Loucy (cell line): Measurements from ENCODE around the gene PDLIM4.

Source experiments
- H2AFZ ChIP-seq: fragments of 200-600 bp; sonication (generic); 2 replicates; pipeline ENCODE4 v1.6.0; 2016; ENCODE audit warnings: antibody characterized with exemption, mild to moderate bottlenecking, low read length, moderate library complexity
- H3F3A ChIP-seq: fragments of 200-600 bp; 2 replicates; pipeline ENCODE4 v1.6.0; 2016; ENCODE audit warnings: antibody characterized with exemption, low read depth, mild to moderate bottlenecking
- H3K27me3 ChIP-seq: fragments of 200-600 bp; sonication (generic); 2 replicates; pipeline ENCODE4 v1.6.1; 2014; ENCODE audit warnings: low read length, mild to moderate bottlenecking; ENCODE audit not compliant: insufficient read depth, poor library complexity, severe bottlenecking
- H3K36me3 ChIP-seq: fragments of 200-600 bp; sonication (generic); 2 replicates; pipeline ENCODE4 v1.6.1; 2016; ENCODE audit warnings: low read length; ENCODE audit not compliant: insufficient read depth
- H3K4me1 ChIP-seq: fragments of 200-600 bp; sonication (generic); 2 replicates; pipeline ENCODE4 v1.5.1; 2014; ENCODE audit warnings: low read length, mild to moderate bottlenecking; ENCODE audit not compliant: insufficient read depth, poor library complexity, severe bottlenecking
- H3K4me2 ChIP-seq: fragments of 200-600 bp; sonication (generic); 2 replicates; pipeline ENCODE4 v1.6.0; 2014; ENCODE audit warnings: antibody characterized with exemption, low read length, low read depth, mild to moderate bottlenecking; ENCODE audit not compliant: poor library complexity, severe bottlenecking
- H3K4me3 ChIP-seq: fragments of 200-600 bp; sonication (generic); 2 replicates; pipeline ENCODE4 v1.5.1; 2014; ENCODE audit warnings: low read length, mild to moderate bottlenecking, mixed read lengths; ENCODE audit not compliant: poor library complexity, severe bottlenecking
- H3K79me2 ChIP-seq: fragments of 200-600 bp; sonication (generic); 2 replicates; pipeline ENCODE4 v1.6.1; 2014; ENCODE audit warnings: low read length; ENCODE audit not compliant: insufficient read depth
- H3K9ac ChIP-seq: fragments of 200-600 bp; sonication (generic); 2 replicates; pipeline ENCODE4 v1.6.0; 2014; ENCODE audit warnings: mild to moderate bottlenecking, low read depth, low read length, moderate library complexity; ENCODE audit not compliant: poor library complexity, severe bottlenecking
- H3K9me2 ChIP-seq: fragments of 200-600 bp; sonication (generic); replicated peaks from 2 replicates; pipeline ENCODE4 v1.6.1; 2016; ENCODE audit warnings: low read depth, low read length, mixed read lengths
- H3K9me3 ChIP-seq: fragments of 200-600 bp; sonication (generic); 2 replicates; pipeline ENCODE4 v1.6.1; 2014; ENCODE audit warnings: mild to moderate bottlenecking, antibody characterized with exemption, low read length, low read depth; ENCODE audit not compliant: insufficient read depth
- H4K20me1 ChIP-seq: fragments of 200-600 bp; sonication (generic); 2 replicates; pipeline ENCODE4 v1.6.0; 2014; ENCODE audit warnings: antibody characterized with exemption, low read length, mild to moderate bottlenecking; ENCODE audit not compliant: insufficient read depth, poor library complexity, severe bottlenecking
- EZH2phosphoT487 ChIP-seq: fragments of 200-600 bp; IDR thresholded peaks from 2 replicates; pipeline ENCODE4 v1.6.1; 2018; ENCODE audit warnings: antibody characterized with exemption, mild to moderate bottlenecking, moderate library complexity, borderline replicate concordance
- TF ChIP-seq, protein P1 (sequence below): fragments of 200-600 bp; sonication (generic); conservative IDR thresholded peaks from 2 replicates; pipeline ENCODE4 v1.5.1; 2014; ENCODE audit warnings: mild to moderate bottlenecking, antibody characterized with exemption, low read length

PDLIM4 gene

DNA sequence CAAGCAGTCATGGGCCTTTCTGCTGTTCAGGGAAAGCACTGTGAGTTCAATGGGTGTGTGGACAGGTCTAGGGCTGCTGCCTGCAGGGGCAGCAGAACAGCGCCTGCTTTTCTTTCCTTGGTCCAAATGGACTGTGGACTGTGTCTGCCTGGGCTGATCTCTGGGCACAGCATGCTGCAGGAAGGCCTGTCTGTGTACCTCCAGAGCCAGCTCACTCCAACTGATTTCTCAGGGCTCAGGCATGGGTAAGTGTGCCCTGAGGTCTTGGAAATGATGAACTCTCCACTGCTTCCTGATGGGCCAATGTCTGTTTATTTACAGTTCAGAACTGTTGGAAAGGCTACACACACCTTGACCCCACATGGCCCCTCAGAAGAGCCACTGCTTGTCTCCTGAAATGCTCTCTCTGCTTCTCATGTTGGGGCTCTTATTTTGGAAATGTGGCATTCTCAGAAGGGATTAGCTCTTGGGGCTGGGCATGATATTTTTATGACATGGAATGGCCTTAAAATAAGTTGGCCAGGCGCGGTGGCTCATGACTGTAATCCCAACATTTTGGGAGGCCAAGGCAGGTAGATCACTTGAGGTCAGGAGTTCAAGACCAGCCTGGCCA lies 63.7 kb downstream of the PDLIM4 start:
- Histone ChIP-seq H3K4me1 (no peaks in the 10 kb centered on the region), H3K9ac (no peak overlapping the region), H3K27me3 (no peaks in the 10 kb centered on the region), H3F3A (no peaks in the 10 kb centered on the region), H3K9me3 (no peaks in the 10 kb centered on the region), H3K79me2 (no peaks in the 10 kb centered on the region), H3K4me3 (no peak overlapping the region), H3K36me3 (no peaks in the 10 kb centered on the region), H2AFZ (no peak overlapping the region), H3K9me2 (no peaks in the 10 kb centered on the region), H3K4me2 (no peak overlapping the region), H4K20me1 (no peaks in the 10 kb centered on the region)
- TF ChIP-seq, protein P1, sequence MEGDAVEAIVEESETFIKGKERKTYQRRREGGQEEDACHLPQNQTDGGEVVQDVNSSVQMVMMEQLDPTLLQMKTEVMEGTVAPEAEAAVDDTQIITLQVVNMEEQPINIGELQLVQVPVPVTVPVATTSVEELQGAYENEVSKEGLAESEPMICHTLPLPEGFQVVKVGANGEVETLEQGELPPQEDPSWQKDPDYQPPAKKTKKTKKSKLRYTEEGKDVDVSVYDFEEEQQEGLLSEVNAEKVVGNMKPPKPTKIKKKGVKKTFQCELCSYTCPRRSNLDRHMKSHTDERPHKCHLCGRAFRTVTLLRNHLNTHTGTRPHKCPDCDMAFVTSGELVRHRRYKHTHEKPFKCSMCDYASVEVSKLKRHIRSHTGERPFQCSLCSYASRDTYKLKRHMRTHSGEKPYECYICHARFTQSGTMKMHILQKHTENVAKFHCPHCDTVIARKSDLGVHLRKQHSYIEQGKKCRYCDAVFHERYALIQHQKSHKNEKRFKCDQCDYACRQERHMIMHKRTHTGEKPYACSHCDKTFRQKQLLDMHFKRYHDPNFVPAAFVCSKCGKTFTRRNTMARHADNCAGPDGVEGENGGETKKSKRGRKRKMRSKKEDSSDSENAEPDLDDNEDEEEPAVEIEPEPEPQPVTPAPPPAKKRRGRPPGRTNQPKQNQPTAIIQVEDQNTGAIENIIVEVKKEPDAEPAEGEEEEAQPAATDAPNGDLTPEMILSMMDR = no peak
- TF ChIP-seq EZH2phosphoT487 = no peak

DNA sequence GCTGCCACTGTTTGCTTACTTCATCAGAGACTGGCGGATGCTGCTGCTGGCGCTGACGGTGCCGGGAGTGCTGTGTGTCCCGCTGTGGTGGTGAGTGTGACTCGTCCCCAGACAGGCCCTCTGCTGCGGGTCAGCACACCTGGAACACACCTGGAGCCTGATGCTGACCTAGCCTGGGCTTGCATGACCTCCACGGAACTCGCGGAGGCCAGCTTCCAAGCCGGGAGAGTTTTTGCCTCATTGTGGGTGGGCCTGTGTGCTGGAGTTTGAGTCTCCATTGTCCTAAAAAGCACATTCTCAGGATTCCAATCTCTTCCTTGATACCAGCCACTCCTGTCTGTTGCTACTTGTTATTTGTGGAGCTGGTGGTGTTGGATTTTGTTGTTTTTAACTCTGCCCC lies 64.8 kb downstream of the PDLIM4 start:
- Histone ChIP-seq H4K20me1 (no peaks in the 10 kb centered on the region), H3K36me3 (no peaks in the 10 kb centered on the region), H3F3A (no peaks in the 10 kb centered on the region), H3K79me2 (no peaks in the 10 kb centered on the region), H3K4me2 (no peak overlapping the region), H3K9ac (no peak overlapping the region), H3K27me3 (no peaks in the 10 kb centered on the region), H3K9me2 (no peaks in the 10 kb centered on the region), H2AFZ (no peak overlapping the region), H3K4me3 (no peak overlapping the region), H3K9me3 (no peaks in the 10 kb centered on the region), H3K4me1 (no peaks in the 10 kb centered on the region)
- TF ChIP-seq EZH2phosphoT487 = no peak
- TF ChIP-seq, protein P1 = no peak
